Kasumi-1 (cell line): ENCODE data around the gene PLEKHS1.
"Not testable (repeated sequence)": the region's sequence is repeated elsewhere in the genome, so short reads cannot be mapped to it uniquely, and the experiment has no call there.

Experiments
- DNase-seq, 2 experiments: peaks; one replicate each; lab custom pipeline; 2025; lab: John Stamatoyannopoulos, UW

Gene PLEKHS1

GRCh38 chr10:113740850-113741249, 10.6 kb upstream of the PLEKHS1 start:
- DNase-seq, result no peak

DNA sequence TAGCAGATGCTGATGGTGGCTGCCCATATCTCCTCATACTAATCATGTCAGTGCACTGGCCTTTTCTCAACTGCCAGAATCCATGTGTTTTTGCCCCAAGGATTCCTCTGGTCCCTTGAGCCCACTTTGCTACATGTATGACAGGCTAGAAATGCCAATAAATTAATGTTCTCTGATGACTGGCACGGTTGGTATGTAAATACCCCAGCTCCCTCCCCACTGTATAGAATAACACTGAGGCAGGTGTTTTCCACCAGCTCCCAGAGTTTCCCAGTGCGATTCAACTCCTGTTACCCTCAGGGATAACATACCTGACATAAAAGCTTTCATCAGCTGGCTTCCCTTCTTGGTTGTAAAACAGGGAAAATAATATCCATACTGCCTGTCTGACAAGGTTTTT, 9.0 kb upstream of the PLEKHS1 start:
- DNase-seq, result no peak

DNA sequence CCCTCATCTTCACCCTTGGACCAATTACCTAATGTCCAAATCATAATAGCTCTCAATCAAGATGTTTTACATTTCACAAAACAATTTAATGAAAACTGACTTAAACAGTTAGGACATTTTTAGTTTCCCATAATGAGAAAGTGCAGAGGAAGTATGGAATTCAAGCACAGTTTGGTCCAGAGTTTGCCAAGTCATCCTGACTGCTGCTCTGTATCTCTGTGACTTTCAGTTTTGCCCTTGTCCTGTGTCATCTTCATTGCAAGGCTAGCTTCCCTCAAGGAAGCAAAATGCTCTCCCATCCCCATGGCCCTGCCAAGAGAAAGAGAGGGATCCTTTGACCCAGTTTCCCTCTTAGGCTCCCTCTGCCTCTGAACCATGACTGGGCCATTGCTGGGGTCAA, 7.9 kb upstream of the PLEKHS1 start:
- DNase-seq, result no peak

DNA sequence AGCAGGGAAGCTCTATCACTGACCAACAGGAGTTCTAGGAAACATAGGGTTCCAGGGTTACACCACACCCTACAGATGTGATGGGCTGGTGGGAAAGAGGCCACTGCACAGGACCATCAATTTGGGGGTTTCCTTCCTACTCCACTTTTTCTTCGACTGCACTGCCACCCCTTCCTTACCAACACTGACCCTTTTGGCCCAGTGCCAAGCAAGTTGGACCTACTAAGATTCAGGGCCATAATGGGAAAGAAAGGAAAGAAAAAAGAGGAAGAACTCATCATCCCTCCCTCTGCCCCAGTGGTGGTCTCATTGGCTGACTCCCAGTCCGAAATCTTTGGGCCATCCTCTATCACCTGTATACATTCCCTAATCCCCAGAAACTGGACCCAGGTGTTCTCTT, 6.1 kb upstream of the PLEKHS1 start:
- no peak for DNase-seq

DNA sequence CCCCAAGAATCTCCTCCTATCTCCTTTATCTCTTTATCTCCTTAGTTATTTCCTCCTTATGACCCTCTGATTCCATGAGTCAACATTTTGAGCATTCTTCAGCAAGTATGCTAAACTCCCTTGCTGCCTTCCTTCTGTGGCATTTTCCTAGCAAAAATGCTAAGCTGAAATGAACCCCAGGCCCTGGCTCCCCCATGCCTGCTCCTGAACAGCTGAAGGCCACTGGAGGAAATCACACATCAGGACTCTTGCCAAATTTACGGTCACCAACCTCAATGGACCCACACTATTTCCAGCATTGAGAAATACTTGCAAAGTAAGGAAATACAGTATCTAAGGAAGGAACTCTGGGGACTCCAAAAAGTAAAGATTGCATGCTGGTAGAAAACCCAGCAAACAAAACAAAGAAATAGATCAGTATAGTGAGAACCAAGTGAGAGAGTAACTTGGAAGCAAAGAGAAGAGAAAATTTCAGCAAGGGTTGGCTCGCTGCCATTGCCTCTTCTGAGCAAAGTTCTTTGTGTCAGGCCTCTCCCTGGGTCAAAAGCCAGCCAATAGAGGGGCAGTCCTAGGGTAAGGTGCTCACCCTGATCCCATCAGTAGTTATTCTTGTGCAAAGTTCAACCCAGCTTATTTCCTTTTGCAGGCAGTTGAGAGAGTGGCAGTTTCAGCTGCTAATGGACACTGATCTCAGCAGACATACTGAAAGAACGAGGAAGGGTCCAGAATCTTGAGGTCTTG, 5.1 kb upstream of the PLEKHS1 start:
- no peak for DNase-seq

GRCh38 chr10:113752553-113752952, 1.1 kb downstream of the PLEKHS1 start:
- DNase-seq, result no peak

GRCh38 chr10:113753020-113753692, 1.7 kb downstream of the PLEKHS1 start:
- no peak for DNase-seq

GRCh38 chr10:113754125-113754524, 2.6 kb downstream of the PLEKHS1 start:
- DNase-seq, result no peak

DNA sequence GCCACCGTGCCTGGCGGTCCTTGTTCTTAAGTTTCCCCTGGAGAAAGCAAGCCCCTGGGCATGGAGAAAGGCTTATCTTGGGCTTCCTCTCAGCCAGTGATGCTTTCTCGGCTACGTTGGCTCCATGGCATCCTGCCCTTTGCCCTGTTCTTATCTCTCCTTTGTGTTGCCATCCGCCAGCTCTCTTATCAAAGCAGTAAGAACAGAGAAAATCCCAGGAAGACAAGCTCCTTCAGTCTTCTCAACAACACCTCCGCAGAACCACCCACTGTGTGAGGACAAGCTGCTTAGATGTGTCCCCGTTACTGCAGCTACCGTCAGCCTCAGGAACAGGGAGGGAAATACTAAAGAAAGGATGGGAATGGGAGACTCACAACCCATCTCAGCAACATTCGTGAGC, 3.3 kb downstream of the PLEKHS1 start:
- DNase-seq, result no peak

GRCh38 chr10:113756940-113757543, 5.6 kb downstream of the PLEKHS1 start:
- DNase-seq, result no peak

- no peak for DNase-seq
These were observed 10.6 kb downstream of the PLEKHS1 start for GRCh38 chr10:113762083-113762482.

DNA sequence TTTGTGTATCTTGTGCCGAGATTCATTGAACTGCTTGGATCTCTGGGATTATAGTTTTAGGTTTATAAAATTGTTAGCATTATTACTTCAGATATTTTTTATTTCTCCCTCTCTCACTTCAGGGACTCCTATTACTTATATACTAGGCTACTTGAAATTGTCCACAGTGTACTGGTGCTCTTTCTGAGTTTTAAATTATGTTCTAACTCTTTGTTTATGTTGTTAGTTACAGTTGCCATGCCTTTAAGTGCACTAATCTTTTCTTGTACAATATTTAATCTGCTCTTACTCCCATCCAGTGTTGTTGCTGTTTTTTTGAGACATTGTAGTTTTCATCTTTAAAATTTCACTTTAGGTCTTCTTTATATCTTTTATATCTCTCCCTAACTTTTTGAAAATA, 13.1 kb downstream of the PLEKHS1 start:
- no peak for DNase-seq

DNA sequence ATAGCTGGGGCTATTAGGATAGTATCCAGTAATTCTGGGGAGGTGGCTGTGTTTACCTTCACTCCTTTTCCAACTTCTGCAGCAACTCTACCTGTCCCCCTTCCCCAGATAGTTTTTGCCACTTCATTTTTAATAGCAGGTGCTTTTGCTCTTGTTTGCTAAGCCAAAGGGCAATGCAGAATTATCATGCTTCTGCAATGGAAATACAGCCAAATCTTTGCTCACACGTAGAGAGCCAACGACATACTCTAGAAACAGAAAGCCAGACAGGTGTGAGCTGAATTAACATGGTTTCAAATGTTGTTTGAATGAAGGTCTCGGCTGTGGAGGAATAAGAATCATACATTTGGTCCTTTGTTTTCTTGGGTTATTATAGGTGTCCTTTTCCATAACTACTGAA, 14.4 kb downstream of the PLEKHS1 start:
- DNase-seq, result no peak

DNA sequence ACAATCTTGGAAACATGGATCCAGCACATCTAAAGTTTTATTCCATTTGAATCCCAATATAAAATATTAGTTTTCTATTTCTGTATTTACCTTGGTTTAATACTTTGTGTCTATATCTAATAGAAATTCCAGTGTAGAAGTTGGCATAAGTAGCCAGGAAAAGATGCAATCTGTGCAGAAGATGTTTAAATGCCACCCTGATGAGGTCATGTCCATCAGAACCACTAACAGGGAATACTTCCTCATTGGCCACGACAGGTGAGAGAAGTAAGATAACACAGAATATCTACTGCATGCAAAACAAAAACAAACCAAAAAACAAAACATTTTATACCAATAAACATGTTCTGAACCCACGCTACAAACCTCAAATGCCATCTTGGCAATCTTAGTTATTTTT, 15.7 kb downstream of the PLEKHS1 start:
- DNase-seq, result no peak

GRCh38 chr10:113770346-113770745, 18.9 kb downstream of the PLEKHS1 start:
- DNase-seq, result no peak

DNA sequence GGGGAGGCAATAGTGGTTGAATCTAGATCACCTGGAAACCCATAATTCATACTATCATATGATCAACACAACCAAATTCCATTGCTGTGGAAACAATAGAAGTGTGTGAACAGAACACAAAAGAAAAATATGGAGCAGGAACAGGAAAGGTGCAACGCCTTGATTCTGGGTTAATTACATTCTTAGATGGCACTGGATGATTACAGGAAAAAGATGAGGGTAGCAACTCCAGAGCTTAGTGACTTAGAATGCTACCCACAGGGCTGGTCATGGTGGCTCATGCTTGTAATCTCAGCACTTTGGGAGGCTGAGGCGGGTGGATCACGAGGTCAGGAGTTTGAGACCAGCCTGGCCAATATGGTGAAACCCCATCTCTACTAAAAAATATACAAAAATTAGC, 19.6 kb downstream of the PLEKHS1 start:
- not testable (repeated sequence) for DNase-seq

GRCh38 chr10:113775686-113776294, 24.3 kb downstream of the PLEKHS1 start:
- no peak for DNase-seq

- DNase-seq, result no peak
These were observed 25.1 kb downstream of the PLEKHS1 start for GRCh38 chr10:113776553-113776952.

DNA sequence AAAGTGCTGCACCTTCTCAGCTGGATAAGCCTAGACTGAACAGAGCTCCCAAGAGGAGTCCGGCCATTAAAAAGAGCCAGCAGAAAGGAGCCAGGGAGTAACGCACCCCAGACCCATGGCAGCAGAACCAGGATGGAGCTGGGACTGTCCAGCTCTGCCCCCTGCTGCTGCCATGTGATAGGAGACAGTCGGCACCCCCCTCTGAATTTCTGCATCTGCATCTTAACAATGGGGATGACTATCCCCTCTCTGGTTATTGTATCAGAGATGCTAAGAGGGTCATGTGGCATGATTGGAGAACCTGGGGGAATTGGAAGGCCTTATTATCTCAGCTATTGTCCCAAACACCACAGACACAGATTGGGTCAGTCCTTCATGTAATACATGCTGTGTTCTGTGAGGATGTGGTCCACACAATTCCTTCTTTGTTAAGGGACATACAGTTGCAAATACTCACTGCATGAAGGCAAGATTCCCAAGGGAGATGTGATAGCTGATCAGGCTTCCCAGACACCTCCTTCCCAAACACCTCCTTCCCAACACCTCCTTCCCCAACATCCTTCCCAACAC, 29.3 kb downstream of the PLEKHS1 start:
- peak in 1 of 2 experiments; percentile 10 for DNase-seq

- no peak for DNase-seq
These were observed 30.9 kb downstream of the PLEKHS1 start for GRCh38 chr10:113782367-113782766.

- no peak for DNase-seq
These were observed 31.7 kb downstream of the PLEKHS1 start for GRCh38 chr10:113782986-113783704.

DNA sequence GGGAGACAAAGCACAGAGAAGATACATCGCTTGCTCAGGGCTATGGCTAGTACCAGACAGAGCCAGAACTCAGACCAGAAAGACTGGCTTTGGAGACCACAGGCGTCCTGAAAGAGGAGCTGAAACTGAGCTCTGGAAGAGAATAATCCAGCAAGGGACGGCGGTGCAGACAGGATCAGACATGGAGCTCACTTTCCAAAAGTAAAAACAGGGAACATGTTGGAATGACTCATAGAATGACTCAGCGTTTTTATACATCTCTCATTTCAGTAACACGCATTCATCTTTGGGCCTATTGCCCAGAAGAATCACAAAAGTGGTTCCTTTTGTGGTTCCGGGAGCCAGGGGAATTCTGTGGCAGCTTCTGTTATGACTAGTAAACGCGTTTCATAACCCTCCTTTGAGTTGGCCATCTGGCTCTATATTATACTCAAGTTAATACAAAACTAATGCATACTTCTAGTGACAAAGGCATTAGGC, 37.2 kb downstream of the PLEKHS1 start:
- peak in 1 of 2 experiments; percentile 6 for DNase-seq
